Mesodermal cell (in vitro differentiated cells): ENCODE results near the gene PPP2R2D.

Experiments
- H3K27ac ChIP-seq: 2 replicates; pipeline ENCODE4 v1.7.0; 2013; ENCODE audit warnings: mild to moderate bottlenecking, low read depth, low read length, moderate library complexity; ENCODE audit not compliant: severe bottlenecking
- H3K36me3 ChIP-seq: 2 replicates; pipeline ENCODE4 v1.7.1; 2013; ENCODE audit warnings: mild to moderate bottlenecking, low read length, moderate library complexity; ENCODE audit not compliant: control insufficient read depth, insufficient read depth
- H3K4me1 ChIP-seq: one replicate; pipeline ENCODE4 v1.7.1; 2013; ENCODE audit warnings: mild to moderate bottlenecking, low read length; ENCODE audit not compliant: insufficient read depth, control insufficient read depth, poor library complexity, severe bottlenecking
- H3K4me3 ChIP-seq: 2 replicates; pipeline ENCODE4 v1.7.0; 2013; ENCODE audit warnings: low read length, control low read depth, mild to moderate bottlenecking; ENCODE audit not compliant: insufficient read depth, poor library complexity, severe bottlenecking; ENCODE audit errors: extremely low read depth
- H3K9me3 ChIP-seq: 2 replicates; pipeline ENCODE4 v1.7.1; 2013; ENCODE audit warnings: mild to moderate bottlenecking, low read length, moderate library complexity; ENCODE audit not compliant: control insufficient read depth
- WGBS, 2 experiments: methylation state at CpG; one replicate each; pipeline ENCODE4 v1.1.5; 2013; ENCODE audit warnings: missing lambda C conversion rate in 2 of 2; ENCODE audit not compliant: insufficient coverage in 2 of 2; 5-methylcytosine and 5-hydroxymethylcytosine counted together

The PPP2R2D gene

DNA sequence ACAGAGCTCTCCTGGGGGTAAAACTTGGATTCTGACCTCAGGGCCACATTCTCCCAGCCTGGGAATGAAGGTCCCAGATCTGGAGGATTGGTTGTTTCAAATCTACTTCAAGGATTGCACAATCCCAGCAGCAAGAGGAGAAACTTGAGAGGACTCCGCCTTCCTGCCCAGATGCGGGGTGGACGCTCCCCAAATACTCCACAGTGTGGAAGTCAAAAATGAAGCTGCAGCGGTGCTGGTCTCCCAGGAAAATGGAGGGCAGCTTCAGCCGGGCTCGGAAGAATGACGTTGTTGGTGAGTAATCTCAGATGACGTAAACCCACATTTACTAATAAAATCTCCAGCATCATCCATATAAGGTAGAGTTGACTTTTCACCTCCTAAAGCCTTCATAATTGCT, 31.5 kb upstream of the PPP2R2D start:
- Histone ChIP-seq H3K9me3 (no peaks in the 10 kb centered on the region), H3K36me3 (no peaks in the 10 kb centered on the region)
- 100% methylated on average over 3 of the region's 8 CpGs; no CpG with 5 or more reads in 1 of the 2 experiments for WGBS, 2 experiments

DNA sequence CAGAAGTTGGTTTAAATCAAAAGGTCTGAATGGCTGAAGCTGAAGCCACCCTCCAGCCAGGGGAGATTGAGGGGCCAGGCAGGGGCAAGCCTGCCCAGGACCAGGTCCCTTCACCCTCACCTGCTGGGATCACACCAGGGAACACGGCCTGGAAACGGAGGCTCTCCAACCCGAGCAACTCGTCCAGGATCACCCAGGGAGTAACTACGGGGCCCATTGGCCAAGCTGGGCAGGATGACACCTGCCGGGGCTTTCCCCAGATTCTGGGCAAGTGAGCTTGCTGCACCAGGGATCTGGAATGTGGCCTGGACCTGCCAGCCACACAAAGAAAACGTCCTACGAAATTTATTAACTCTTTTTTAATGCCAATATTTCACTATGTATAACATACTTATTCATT, 30.4 kb upstream of the PPP2R2D start:
- Histone ChIP-seq H3K4me3 (no peak overlapping the region), H3K9me3 (no peaks in the 10 kb centered on the region), H3K27ac (no peak overlapping the region), H3K36me3 (no peaks in the 10 kb centered on the region), H3K4me1 (no peaks in the 10 kb centered on the region)
- WGBS, 2 experiments: 89 to 90% methylated on average over 6 of the region's 8 CpGs

More for the DNA sequence above, 31.5 kb upstream of the PPP2R2D start:
- Histone ChIP-seq H3K27ac (no peak overlapping the region), H3K4me3 (no peak overlapping the region), H3K4me1 (no peaks in the 10 kb centered on the region)

DNA sequence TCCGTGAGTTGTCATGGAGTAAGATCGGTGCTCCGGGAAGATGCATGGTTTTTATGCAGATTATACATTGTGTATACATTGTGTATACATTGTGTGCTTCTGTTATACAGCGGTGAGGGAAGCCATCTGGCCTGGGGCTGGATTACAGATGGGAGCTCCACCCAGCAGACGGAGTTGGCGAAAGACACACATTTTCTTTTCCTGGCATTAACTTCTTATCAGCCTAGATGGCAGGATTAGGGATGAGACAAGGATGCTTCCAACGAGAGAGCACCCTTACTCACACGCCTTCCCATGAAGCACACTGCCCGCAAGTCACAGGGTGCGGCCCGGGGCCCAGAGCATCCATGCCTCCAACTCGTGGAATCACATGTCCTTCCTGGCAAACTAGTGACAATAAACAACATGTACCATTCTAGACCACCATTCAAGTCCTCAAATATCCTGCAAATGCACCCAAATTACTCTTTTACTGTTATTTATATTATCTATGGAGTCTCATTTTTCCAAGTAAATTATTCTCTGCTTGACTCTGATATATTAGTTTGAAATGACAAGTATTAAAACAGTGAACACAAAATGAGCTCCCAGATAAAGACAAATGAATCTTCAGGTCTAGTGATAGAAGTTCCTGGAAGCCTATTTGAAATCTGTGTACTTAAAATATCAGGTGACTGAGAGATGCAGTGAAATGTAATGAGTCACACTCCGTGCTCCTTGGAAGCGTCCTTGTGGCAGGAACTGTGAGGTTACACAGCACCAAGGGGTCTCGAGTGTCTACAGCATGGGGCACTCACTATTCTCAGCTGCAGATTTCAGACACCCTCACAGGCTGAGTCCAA, 29.8 kb upstream of the PPP2R2D start:
- no peaks in the 10 kb centered on the region for H3K4me1 ChIP-seq
- no peak overlapping the region for H3K27ac ChIP-seq
- WGBS, 2 experiments: 90 to 93% methylated on average over 12 of the region's 15 CpGs
- no peaks in the 10 kb centered on the region for H3K36me3 ChIP-seq
- H3K9me3 ChIP-seq: no peaks in the 10 kb centered on the region
- H3K4me3 ChIP-seq: no peak overlapping the region

DNA sequence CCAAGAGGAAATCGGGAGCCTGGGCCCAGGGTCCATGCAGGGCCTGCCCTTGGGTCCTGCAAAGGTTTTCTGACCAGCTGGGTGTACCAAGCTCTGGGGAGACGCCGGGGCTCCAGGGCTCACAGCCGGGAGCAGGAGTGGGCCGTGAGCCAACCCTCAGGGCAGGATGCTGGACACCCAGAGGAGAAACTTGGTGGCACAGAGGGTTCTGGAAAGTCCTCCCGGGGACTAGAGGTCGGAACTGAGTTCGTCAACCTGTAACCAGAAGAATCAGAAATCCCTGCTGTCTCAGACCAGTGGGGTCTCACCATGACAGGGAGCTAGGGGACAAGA, 29.2 kb upstream of the PPP2R2D start:
- Histone ChIP-seq H3K9me3 (no peaks in the 10 kb centered on the region), H3K4me1 (no peaks in the 10 kb centered on the region), H3K36me3 (no peaks in the 10 kb centered on the region), H3K27ac (no peak overlapping the region), H3K4me3 (no peak overlapping the region)
- 87 to 91% methylated on average over 6 of the region's 8 CpGs for WGBS, 2 experiments

DNA sequence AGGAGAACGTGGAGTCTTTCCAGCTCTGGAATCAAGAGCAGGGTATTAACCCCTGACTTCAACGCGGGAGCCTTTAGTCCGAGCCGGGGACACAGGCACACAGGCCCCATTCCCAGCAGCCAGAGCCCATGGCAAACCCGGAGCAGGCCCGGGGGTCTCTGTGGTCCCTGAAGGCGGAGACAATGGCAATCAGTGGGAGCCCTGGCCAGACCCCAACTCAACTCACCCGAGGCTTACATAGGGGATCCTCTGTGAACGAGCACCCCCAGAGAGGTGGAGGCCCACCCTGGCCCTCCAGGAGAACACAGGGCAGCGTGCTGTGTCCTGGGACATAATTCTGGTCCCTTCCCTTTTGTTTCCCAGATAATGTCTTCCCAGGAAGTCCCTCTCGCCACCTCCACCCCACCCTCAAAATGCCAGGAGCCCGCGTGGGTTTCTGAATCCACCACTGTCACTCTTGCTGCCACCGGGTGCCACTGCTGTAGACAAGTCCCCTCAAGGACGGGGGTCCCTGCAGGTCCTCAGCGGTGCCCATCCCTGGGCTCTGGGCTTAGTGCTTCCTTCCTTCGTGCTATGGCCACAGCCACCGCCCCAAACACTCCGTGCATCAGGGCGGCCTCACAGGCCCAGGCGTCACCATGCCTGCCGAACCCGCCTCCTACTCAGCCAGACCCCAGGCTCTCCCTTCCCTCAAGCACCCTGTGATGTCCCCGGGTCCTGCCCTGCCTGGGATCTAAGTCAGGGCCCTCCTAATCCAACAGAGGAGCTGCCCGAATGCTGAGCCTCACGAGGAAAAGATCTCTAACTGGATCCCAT, 28.6 kb upstream of the PPP2R2D start:
- H3K27ac ChIP-seq: no peak overlapping the region
- H3K36me3 ChIP-seq: no peaks in the 10 kb centered on the region
- no peak overlapping the region for H3K4me3 ChIP-seq
- WGBS, 2 experiments: 94 to 98% methylated on average over 21 to 27 of the region's 27 CpGs
- no peaks in the 10 kb centered on the region for H3K4me1 ChIP-seq
- H3K9me3 ChIP-seq: no peaks in the 10 kb centered on the region

DNA sequence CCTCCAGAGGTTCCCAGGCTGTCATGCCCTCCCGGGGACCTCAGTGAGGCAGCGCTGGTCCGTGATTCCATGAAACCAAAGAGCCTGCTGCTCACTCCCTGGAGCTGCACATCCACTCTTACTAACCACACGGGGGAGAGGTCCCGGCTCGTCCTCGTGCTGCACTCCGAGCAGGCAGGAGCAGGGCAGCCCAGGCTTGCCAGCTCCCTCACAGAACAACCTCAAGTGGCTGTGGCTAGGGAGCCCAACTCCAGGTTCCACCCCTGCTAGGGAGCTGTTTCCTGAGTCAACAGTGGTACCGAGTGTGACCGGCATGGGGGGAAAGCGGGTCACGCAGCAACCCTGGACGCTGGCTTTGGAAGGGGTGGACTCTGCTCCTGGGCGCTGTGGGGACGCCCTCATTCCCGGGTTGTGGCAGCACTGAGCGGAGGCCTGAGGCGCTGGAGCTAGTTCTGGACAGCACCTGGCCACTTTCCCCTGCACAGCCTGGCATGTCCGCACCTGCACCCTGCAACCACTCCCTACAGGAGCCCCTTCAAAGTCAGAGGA, 27.9 kb upstream of the PPP2R2D start:
- H3K4me3 ChIP-seq: no peak overlapping the region
- 83 to 89% methylated on average over 16 to 19 of the region's 19 CpGs for WGBS, 2 experiments
- H3K27ac ChIP-seq: no peak overlapping the region
- no peaks in the 10 kb centered on the region for H3K9me3 ChIP-seq
- H3K4me1 ChIP-seq: no peaks in the 10 kb centered on the region
- H3K36me3 ChIP-seq: no peaks in the 10 kb centered on the region

DNA sequence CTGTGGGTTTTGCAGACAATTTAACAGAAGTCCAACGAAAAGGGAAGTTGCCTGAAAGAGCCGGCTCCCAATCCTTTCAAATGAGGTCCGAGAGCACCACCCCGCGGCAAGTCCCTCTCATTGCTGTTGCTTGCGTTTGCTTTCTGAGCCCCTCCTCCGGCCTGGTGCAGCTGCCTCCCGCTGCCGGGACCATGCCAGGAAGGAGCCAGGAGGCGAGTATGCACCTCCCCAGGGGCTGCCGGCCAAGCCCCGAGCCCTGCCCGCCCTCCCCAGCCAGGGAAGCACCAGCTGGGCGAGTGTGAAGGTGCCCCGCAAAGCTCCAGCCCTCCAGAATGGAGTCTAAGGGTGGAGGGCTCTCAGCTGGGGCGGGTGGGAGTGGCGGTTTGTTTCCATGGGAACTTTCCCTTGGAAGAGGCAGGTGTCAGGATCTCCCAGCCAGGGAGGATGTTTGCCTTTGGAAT, 25.8 kb upstream of the PPP2R2D start:
- Histone ChIP-seq H3K4me3 (no peak overlapping the region), H3K4me1 (no peaks in the 10 kb centered on the region), H3K9me3 (no peaks in the 10 kb centered on the region), H3K27ac (no peak overlapping the region), H3K36me3 (no peaks in the 10 kb centered on the region)
- 5 to 12% methylated on average over 14 to 16 of the region's 17 CpGs for WGBS, 2 experiments

DNA sequence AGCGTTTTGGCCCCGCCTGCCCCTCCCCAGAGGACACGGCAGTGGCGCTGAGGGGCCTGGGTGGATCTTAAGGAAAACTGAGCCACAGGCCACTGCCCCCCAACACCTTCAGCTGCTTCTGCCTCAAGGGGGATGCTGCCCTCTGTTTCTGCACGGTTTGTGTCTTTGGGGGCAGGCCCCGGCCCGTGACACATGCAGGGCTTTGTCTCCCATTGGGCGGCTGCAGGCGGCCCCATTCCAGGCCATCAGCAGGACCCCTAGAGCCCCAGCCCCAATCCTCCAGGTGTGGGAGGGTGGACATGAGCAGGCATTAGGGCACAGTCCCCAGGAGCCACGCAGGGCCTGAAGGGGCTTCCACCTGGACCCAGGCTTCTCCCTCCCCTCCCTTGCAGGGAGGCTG, 25.3 kb upstream of the PPP2R2D start:
- WGBS, 2 experiments: 64 to 78% methylated on average over 4 to 6 of the region's 10 CpGs
- Histone ChIP-seq H3K4me1 (no peaks in the 10 kb centered on the region), H3K27ac (no peak overlapping the region), H3K9me3 (no peaks in the 10 kb centered on the region), H3K4me3 (no peak overlapping the region), H3K36me3 (no peaks in the 10 kb centered on the region)

DNA sequence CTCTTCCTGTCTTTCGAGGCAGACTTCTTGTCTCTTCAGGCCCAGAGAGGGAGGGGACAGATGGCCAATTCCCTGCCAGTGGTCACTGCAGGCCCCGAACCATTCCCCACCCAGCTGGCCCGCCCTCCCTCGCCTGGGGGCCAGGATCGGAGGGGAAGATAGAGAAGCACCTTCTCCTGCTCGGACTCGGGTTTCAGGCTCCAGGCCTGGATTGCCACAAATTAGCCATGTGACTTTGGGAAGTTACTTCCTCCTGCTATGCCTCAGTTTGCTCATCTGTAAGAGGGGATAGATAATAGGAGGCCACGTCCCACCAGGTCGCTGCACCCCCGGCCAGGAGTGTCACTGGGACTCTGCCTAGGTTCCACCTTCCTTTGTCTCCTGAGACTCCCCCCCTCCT, 24.8 kb upstream of the PPP2R2D start:
- H3K27ac ChIP-seq: no peak overlapping the region
- no peak overlapping the region for H3K4me3 ChIP-seq
- H3K4me1 ChIP-seq: no peaks in the 10 kb centered on the region
- 73 to 88% methylated on average over 6 of the region's 10 CpGs for WGBS, 2 experiments
- H3K36me3 ChIP-seq: no peaks in the 10 kb centered on the region
- H3K9me3 ChIP-seq: no peaks in the 10 kb centered on the region

DNA sequence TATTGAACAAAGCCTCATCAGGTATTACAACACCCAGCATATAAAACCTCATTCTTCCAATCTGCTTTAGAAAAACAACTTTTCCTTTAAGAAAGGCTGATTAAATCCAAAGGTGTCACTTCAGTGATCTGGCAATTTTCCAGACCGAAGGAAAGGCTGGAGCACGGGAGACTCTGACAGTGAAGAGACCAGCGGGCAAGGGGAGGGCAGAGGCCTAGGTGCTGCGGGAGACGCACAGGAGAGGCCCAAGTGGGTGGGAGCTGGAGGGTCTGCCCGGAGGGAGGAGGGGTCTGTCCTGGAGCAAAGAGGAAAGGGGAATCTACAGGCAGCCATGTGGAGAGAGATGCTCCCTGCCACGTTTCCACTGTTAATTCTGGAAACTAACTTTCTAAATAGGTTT, 24.3 kb upstream of the PPP2R2D start:
- Histone ChIP-seq H3K4me3 (no peak overlapping the region), H3K4me1 (no peaks in the 10 kb centered on the region), H3K36me3 (no peaks in the 10 kb centered on the region), H3K9me3 (no peaks in the 10 kb centered on the region), H3K27ac (no peak overlapping the region)
- WGBS, 2 experiments: 80 to 85% methylated on average over 5 to 6 of the region's 7 CpGs
